MM.1S (cell line): ENCODE data around the gene NNT.

Experiments used
- CTCF ChIP-seq: fragments of 300-600 bp; sonication (generic); IDR thresholded peaks from 2 replicates; pipeline ENCODE4 v1.5.1; 2016; ENCODE audit warnings: antibody characterized with exemption, low read length, mixed read lengths
- EZH2 ChIP-seq: fragments of 300-600 bp; sonication (generic); optimal IDR thresholded peaks from 2 replicates; pipeline ENCODE3; 2017; ENCODE audit warnings: low read depth, mild to moderate bottlenecking, antibody characterized with exemption, low read length, mixed read lengths

DNA sequence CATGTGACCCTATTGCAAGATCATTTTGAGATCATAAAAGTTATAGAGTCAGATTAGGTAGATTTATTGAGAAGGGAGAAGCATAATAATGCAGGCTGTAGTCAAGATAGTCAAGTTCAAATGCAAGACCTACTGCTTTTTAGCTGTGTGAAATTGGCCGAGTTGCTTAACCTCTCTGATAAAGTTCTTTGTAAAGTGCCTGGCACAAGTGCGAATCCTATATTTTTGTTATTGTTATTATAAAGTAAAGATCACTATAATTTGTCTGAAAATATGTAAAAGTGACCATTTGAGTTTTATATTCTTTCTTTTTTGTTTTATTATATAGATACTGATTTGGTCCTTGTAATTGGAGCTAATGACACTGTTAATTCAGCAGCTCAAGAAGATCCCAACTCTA is 99.3 kb downstream of the NNT start:
- TF ChIP-seq CTCF, result no peak
- TF ChIP-seq EZH2, result no peak
